ENCODE results near the gene NOX4.
A peak's percentile ranks its signal among the peaks of the same experiment; 100 is the strongest.

DNA sequence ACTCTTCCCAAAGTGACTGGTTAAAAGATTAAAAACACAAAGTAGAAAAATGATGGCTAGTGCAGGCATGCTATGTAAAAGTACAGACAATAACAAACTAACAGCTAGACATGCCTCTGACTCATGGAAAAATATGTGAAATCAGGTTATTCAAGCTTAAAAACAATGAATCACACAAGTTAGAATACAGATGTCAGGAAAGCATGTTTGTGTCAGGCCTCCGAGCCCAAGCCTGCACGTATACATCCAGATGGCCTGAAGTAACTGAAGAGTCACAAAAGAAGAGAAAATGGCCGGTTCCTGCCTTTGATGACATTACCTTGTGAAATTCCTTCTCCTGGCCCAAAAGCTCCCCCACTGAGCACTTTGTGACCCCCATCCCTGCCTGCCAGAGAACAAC, 110.1 kb downstream of the NOX4 start:
- TF ChIP-seq, protein P1, sequence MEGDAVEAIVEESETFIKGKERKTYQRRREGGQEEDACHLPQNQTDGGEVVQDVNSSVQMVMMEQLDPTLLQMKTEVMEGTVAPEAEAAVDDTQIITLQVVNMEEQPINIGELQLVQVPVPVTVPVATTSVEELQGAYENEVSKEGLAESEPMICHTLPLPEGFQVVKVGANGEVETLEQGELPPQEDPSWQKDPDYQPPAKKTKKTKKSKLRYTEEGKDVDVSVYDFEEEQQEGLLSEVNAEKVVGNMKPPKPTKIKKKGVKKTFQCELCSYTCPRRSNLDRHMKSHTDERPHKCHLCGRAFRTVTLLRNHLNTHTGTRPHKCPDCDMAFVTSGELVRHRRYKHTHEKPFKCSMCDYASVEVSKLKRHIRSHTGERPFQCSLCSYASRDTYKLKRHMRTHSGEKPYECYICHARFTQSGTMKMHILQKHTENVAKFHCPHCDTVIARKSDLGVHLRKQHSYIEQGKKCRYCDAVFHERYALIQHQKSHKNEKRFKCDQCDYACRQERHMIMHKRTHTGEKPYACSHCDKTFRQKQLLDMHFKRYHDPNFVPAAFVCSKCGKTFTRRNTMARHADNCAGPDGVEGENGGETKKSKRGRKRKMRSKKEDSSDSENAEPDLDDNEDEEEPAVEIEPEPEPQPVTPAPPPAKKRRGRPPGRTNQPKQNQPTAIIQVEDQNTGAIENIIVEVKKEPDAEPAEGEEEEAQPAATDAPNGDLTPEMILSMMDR (IDR thresholded peaks at IDR 0.05) = no peak
- no peak for TF ChIP-seq POLR2A (IDR thresholded peaks at IDR 0.05)
- TF ChIP-seq POLR2AphosphoS5 (IDR thresholded peaks at IDR 0.05; ENCODE audit: insufficient read depth in 1 of 2, low read depth in 1 of 2) = peak in 1 of 2 donors; percentile 33

All from vagina (tissue), 2 donors.